Keratinocyte (primary cell): ENCODE data around the gene SYNDIG1.

ENCODE experiments used
- EZH2 ChIP-seq: IDR thresholded peaks from one replicate; pipeline ENCODE4 v1.6.1; 2012; ENCODE audit warnings: inconsistent platforms, mild to moderate bottlenecking, low read length, moderate library complexity
- TF ChIP-seq, protein P1 (sequence below), 3 experiments: IDR thresholded peaks in 1 of 3; conservative IDR thresholded peaks in 1 of 3; optimal IDR thresholded peaks in 1 of 3; 2 replicates in 2 of 3; 3 replicates in 1 of 3; pipeline versions ENCODE3 to v1.5.1; 2011; ENCODE audit warnings: low read length in 3 of 3, mild to moderate bottlenecking in 3 of 3, moderate library complexity in 2 of 3, control low read depth in 1 of 3, inconsistent platforms in 1 of 3; ENCODE audit not compliant: insufficient read depth in 2 of 3; ENCODE audit errors: extremely low read depth in 1 of 3

DNA sequence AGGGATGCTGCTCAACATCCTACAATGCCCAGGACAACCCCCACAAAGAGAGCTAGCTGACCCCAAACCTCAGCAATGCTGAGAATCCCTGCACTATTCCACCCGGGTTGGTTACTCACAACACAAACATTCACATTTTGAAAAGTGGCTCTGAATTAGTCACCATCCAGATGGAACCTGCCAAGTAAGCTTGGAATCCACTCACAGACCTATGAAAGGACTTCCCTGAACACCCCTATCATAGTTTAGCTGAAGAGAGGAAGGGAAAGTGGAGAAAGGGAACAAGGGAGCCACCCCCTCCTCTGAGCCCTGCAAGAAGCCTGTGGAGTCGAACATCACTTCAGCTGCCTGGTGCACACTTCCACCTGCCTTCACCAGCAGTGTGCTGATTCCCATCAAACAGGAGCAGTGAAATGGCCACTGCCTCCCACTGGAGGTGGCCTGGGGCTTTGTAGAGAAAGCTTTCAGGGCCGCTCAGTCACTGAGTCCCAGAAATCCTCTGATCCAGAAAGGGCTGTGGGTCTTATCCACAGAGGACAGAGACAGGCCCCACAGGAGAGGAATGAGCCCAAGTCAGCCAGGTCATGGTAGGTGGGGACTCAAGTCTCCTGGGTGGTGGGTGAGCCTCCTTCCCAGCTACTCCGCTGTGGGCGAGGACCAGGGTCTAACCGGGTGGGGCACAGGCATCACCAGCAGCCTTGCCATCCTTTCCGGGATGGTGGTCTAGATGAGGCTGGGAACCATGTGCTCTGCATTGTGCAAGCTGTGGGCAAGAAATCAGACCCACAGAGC lies 203.7 kb downstream of the SYNDIG1 start:
- TF ChIP-seq, protein P1, sequence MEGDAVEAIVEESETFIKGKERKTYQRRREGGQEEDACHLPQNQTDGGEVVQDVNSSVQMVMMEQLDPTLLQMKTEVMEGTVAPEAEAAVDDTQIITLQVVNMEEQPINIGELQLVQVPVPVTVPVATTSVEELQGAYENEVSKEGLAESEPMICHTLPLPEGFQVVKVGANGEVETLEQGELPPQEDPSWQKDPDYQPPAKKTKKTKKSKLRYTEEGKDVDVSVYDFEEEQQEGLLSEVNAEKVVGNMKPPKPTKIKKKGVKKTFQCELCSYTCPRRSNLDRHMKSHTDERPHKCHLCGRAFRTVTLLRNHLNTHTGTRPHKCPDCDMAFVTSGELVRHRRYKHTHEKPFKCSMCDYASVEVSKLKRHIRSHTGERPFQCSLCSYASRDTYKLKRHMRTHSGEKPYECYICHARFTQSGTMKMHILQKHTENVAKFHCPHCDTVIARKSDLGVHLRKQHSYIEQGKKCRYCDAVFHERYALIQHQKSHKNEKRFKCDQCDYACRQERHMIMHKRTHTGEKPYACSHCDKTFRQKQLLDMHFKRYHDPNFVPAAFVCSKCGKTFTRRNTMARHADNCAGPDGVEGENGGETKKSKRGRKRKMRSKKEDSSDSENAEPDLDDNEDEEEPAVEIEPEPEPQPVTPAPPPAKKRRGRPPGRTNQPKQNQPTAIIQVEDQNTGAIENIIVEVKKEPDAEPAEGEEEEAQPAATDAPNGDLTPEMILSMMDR (optimal IDR thresholded peaks at IDR 0.05 in 1 of 3, IDR thresholded peaks at IDR 0.05 in 1 of 3, conservative IDR thresholded peaks at IDR 0.05 in 1 of 3; ENCODE audit: extremely low read depth in 1 of 3, insufficient read depth in 2 of 3, low read length in 3 of 3) = no peak
- no peak for TF ChIP-seq EZH2
